Left ventricle myocardium superior (tissue), 1 donor: ENCODE measurements around the gene MPPED2. TPM values are rescaled to one million over a fixed set of nuclear protein-coding genes. Genes with fewer than 3 reads are reported as not detected.
A peak's percentile ranks its signal among the peaks of the same experiment; 100 is the strongest.
"Not testable (repeated sequence)": the region's sequence is repeated elsewhere in the genome, so short reads cannot be mapped to it uniquely, and the experiment has no call there.

Experiments
- ATAC-seq: fragments of 200-7000 bp; cut with Tn5 transposase; one replicate; pipeline ENCODE4 v1.9.1; 2020; ENCODE audit warnings: mild to moderate bottlenecking, moderate library complexity
- DNase-seq: peaks from one replicate; pipeline ENCODE4 v3.0.0-alpha.2; 2020
- intact Hi-C: fragments of 100-400 bp; cut with micrococcal nuclease; formaldehyde crosslinking; loops from one replicate; pipeline ENCODE4 v1.11.0; 2022
- total RNA-seq: library from RNA; stranded (reverse); fragmentation: NEBNext Ultra II Directional; extraction: Animal tissue kit (Norgen Biotek cat#: 25700); gene quantifications from one replicate; pipeline ENCODE4 v1.2.1, GENCODE V29; 2021
- donor health status: DM: no; HTN: yes; CAD: no; lungs with severe emphysema.

The MPPED2 gene
- total RNA-seq, 1 donor from 2014 or later, result 12.3 TPM

- ATAC-seq (no peak), DNase-seq (no peak)
- intact Hi-C loops, result no loop called here
These were observed 4.5 kb downstream of the MPPED2 start for GRCh38 chr11:30581675-30582074.

GRCh38 chr11:30580573-30580972 lies 5.6 kb downstream of the MPPED2 start:
- no peak for DNase-seq
- ATAC-seq, result no peak
- intact Hi-C loops, result no loop called here

GRCh38 chr11:30579415-30580175 lies 6.6 kb downstream of the MPPED2 start:
- intact Hi-C loops, result no loop called here
- DNase-seq (no peak), ATAC-seq (no peak)

- no peak for ATAC-seq
- intact Hi-C loops, result no loop called here
- no peak for DNase-seq
These were observed 7.7 kb downstream of the MPPED2 start for GRCh38 chr11:30578406-30578805.

- DNase-seq, result no peak
- intact Hi-C loops, result no loop called here
- no peak for ATAC-seq
These were observed 12.2 kb downstream of the MPPED2 start for GRCh38 chr11:30573951-30574350.

GRCh38 chr11:30568931-30569330 lies 17.2 kb downstream of the MPPED2 start:
- ATAC-seq (no peak), DNase-seq (no peak)
- intact Hi-C loops, result no loop called here

- intact Hi-C loops, result no loop called here
- ATAC-seq, result no peak
- no peak for DNase-seq
These were observed 18.5 kb downstream of the MPPED2 start for GRCh38 chr11:30567644-30568043.

- intact Hi-C loops, result no loop called here
- DNase-seq, result no peak
- ATAC-seq, result no peak
These were observed 19.0 kb downstream of the MPPED2 start for GRCh38 chr11:30567120-30567519.

- intact Hi-C loops, result no loop called here
- ATAC-seq (no peak), DNase-seq (no peak)
These were observed 19.7 kb downstream of the MPPED2 start for GRCh38 chr11:30566482-30566881.

GRCh38 chr11:30565027-30565426 lies 21.1 kb downstream of the MPPED2 start:
- intact Hi-C loops, result no loop called here
- DNase-seq, result no peak
- no peak for ATAC-seq

- ATAC-seq (no peak), DNase-seq (no peak)
- intact Hi-C loops, result no loop called here
These were observed 24.3 kb downstream of the MPPED2 start for GRCh38 chr11:30561691-30562415.

GRCh38 chr11:30560206-30561106 lies 25.7 kb downstream of the MPPED2 start:
- no peak for DNase-seq
- peak; percentile 63 for ATAC-seq
- intact Hi-C loops, result no loop called here

GRCh38 chr11:30559004-30559403 lies 27.1 kb downstream of the MPPED2 start:
- DNase-seq (no peak), ATAC-seq (no peak)
- intact Hi-C loops, result no loop called here

GRCh38 chr11:30554587-30554986 lies 31.6 kb downstream of the MPPED2 start:
- intact Hi-C loops, ATAC-seq, DNase-seq: not testable (repeated sequence)

- DNase-seq, result no peak
- intact Hi-C loops, result no loop called here
- no peak for ATAC-seq
These were observed 32.5 kb downstream of the MPPED2 start for GRCh38 chr11:30553521-30554110.

- intact Hi-C loops, result no loop called here
- ATAC-seq (no peak), DNase-seq (no peak)
These were observed 33.3 kb downstream of the MPPED2 start for GRCh38 chr11:30552839-30553238.

- ATAC-seq (no peak), DNase-seq (no peak)
- intact Hi-C loops, result no loop called here
These were observed 36.1 kb downstream of the MPPED2 start for GRCh38 chr11:30550022-30550542.

- ATAC-seq, result peak; percentile 62
- intact Hi-C loops, result no loop called here
- DNase-seq, result no peak
These were observed 36.6 kb downstream of the MPPED2 start for GRCh38 chr11:30549565-30549964.

- intact Hi-C loops, result no loop called here
- DNase-seq, result no peak
- ATAC-seq, result no peak
These were observed 39.8 kb downstream of the MPPED2 start for GRCh38 chr11:30546334-30546733.
